Activated CD8-positive, alpha-beta memory T cell treated with anti-CD3 and anti-CD28 coated beads for 36 hours (primary cell): ENCODE measurements around the gene AAGAB. TPM values are rescaled to one million over a fixed set of nuclear protein-coding genes. Genes with fewer than 3 reads are reported as not detected.
"Not testable (repeated sequence)": the region's sequence is repeated elsewhere in the genome, so short reads cannot be mapped to it uniquely, and the experiment has no call there.

Experiments
- CTCF ChIA-PET: fragments of 350-600 bp; sonication (Branson Sonifier 250); formaldehyde crosslinking; loops from one replicate; lab custom pipeline; 2021; ENCODE audit warnings: antibody characterized with exemption; lab: Charles Lee
- POLR2A ChIA-PET: fragments of 350-600 bp; sonication (Branson Sonifier 250); formaldehyde crosslinking; loops from one replicate; lab custom pipeline; 2021; ENCODE audit warnings: antibody characterized with exemption; lab: Charles Lee
- total RNA-seq, 2 experiments: library from RNA; stranded (reverse); gene quantifications; one replicate each; pipeline ENCODE4 v1.2.3, GENCODE V29; 2021

Gene AAGAB
- total RNA-seq, 2 experiments from 2014 or later = 59.2 to 65.2 TPM

DNA sequence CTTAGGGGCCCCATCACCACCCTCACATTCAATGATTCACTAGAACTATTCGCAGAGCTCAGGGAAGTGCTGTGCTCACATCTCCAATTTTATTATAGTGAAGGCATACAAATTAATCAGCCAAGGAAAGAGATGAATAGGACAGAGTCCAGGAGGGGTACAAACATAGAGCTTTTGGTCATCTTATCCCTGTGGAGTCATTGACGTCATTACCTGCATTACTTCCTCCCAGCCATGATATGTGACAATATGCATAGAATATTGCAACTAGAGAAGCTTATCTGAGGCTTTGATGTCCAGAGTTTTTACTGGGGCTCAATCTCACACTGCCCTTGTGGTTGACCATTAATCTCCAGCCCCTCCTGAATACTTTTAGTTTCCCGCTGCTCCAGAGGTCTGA, 1.6 kb upstream of the AAGAB start:
- CTCF ChIA-PET = interaction anchor here (1.0 kb wide), 1 partner anchor 15 kb away, joined by 4 read pairs; no protein-coding TSS in a partner anchor
- POLR2A ChIA-PET = interaction anchor here (0.6 kb wide), 2 partner anchors 45 to 268 kb away, joined by 3 to 5 read pairs; no protein-coding TSS in a partner anchor

- POLR2A ChIA-PET = interaction anchor here (0.6 kb wide), 1 partner anchor 93 kb away, joined by 6 read pairs; no protein-coding TSS in a partner anchor
- CTCF ChIA-PET = no interaction called here
Measured at GRCh38 chr15:67253549-67254237, 768 bp downstream of the AAGAB start.

DNA sequence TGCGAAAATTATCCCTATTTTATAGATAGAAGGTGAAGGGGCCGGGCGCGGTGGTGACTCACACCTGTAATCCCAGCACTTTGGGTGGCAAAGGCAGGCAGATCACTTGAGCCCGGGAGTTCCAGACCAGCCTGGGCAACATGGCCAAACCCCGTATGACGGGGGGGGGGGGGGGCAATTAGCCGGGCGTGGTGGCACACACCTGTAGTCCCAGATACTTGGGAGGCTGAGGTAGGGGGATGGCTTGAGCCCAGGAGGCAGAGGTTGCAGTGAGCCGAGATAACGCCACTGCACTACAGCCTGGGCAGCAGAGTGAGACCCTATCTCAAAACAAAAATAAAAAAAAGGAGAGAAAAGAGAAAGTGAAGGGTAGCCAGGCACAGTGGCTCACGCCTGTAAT, 1.4 kb downstream of the AAGAB start:
- ChIA-PET CTCF (no interaction called here), POLR2A (no interaction called here)

DNA sequence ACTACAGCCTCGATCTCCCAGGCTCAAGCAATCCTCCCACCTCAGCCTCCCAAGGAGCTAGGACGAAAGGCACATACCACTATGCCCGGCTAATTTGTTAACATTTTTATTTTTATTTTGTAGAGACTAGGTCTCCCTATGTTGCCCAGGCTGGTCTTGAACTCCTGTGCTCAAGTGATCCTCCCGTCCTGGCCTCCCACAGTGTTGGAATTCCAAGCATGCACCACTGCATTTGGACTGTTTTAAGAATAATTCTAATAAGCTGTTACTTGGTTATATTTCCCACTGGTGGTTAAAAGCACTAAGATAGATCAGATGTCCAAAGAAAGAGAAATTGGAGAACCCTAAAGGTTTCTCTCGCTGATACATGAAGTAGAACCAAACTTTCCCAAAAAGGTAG, 3.1 kb downstream of the AAGAB start:
- POLR2A ChIA-PET = no interaction called here

DNA sequence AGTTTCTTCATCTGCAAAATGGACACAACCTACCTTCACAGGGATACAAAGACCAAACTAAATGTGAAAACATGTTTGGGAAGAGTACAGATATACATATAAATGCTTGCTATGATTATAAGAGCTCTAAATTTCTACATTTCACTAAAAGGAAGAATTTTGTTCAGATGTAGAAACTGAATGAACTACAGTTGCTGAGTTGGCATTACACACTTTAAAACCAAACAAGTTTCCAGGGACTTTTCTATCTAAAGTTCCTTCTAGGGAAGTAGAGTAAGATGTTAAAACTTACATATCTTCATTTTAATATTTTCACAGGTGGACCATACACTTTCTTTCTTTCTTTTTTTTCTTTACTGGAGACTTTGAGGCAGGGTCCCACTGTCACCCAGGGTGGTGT, 4.6 kb downstream of the AAGAB start:
- POLR2A ChIA-PET = no interaction called here
- CTCF ChIA-PET = no interaction called here

More for the DNA sequence above, 3.1 kb downstream of the AAGAB start:
- CTCF ChIA-PET = no interaction called here

GRCh38 chr15:67248011-67248505, 6.4 kb downstream of the AAGAB start:
- CTCF ChIA-PET = no interaction called here
- POLR2A ChIA-PET = interaction anchor here (0.6 kb wide), 1 partner anchor 71 kb away, joined by 3 read pairs; no protein-coding TSS in a partner anchor

DNA sequence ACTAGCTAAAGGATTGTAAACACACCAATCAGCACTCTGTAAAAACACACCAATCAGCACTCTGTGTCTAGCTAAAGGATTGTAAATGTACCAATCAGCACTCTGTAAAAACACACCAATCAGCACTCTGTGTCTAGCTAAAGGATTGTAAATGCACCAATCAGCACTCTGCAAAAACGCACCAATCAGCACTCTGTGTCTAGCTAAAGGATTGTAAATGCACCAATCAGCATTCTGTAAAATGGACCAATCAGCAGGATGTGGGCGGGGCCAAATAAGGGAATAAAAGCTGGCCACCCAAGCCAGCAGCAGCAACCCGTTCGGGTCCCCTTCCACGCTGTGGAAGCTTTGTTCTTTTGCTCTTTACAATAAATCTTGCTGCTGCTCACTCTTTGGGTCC, 7.9 kb downstream of the AAGAB start:
- CTCF ChIA-PET, POLR2A ChIA-PET: not testable (repeated sequence)

GRCh38 chr15:67244971-67245478, 9.4 kb downstream of the AAGAB start:
- ChIA-PET CTCF (no interaction called here), POLR2A (no interaction called here)

DNA sequence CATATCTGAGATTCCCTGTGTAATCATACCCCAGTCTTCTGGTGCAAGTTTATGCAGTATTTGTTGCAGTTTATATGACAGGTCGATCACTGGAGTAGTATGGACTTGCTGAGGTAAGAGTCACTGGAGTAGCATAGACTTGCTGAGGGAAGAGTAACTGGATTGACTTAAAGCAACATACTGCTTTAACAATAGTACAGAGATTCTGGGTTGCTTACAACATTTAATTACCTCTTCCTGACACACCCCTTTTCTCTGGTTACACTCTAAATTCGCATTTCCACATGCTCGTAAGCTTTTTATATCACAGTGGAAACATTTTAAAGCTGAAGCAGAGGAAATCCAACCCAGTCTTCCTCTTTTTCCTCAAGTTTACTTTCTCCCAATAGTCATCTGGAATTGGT, 11.8 kb downstream of the AAGAB start:
- CTCF ChIA-PET = interaction anchor here (0.6 kb wide), 1 partner anchor 285 kb away, joined by 3 read pairs; no protein-coding TSS in a partner anchor
- POLR2A ChIA-PET = no interaction called here

DNA sequence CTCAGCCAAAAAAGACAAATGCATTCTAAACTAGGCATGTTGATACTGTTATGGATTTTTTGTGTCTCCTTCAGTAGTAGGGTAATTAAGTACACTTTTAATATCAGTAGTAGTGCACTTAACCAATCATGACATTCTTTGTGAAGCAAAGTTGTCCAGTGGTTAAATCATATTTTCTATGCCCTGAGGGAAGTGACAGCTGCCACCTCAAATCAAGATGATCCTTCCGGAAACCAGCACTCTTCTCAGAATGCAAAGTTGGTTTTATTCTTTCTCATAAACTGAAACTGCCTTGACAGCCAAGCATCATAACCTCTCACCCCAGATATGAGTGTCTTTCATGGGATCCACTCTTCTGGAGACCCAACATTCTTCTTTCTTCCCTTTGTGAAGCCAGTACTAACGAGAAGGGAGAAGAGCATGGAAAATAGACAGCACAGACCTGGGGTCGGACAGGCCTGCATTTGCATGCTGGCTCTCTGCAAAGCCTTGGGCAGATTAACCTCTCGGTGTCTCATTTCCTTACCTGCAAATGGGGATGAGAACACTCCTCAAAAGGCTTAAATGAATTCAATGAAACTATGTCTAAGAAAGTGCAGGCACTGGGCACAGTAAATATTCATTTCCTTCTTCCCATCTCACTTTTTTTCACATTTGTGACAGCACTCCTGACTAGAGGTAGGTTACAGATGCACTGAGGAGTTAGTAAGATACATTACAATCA, 13.2 kb downstream of the AAGAB start:
- ChIA-PET POLR2A (interaction anchor here (0.7 kb wide), 1 partner anchor 125 kb away, joined by 6 read pairs; no protein-coding TSS in a partner anchor), CTCF (interaction anchor here (0.9 kb wide), 1 partner anchor 16 kb away, joined by 3 read pairs; no protein-coding TSS in a partner anchor)

DNA sequence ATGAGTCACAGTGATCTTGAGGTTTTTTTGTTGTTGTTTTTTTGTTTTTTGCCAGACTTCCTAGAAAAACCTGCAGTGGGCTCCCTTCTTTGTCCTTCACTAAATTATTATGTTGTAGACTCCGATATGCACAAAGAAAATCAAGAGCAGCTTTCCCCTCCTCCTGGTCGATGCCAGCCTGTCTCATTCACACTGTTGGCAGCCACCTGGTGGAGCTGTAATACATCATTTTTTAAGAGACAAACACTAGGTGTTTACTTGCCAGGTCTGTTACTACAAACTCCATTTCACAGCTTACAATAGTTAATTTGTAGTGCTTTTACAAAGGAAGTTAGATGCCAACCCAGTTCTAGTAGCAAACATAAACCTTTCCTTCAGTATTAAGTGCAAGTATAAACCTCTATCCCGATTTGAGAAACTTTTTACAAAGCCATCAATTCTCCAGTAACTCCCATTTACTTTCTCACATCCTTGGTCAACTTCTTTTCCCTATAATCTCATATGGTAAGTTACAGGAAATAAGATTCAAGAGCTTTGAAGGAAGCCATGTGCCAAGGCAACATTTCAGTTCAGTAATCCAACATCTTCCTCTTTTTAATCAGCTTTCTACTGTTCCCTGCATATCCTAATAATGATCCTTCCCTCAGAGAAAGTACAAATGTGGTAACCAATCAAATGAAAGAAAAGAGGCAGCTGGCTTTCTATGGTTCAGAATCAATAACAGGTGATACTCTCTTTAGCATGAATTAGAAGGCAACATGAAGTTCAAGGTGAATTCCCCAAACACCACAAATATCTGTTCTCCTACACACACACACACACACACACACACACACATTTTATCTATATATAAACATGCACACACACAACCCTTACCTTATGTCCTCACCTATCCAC, 14.0 kb downstream of the AAGAB start:
- ChIA-PET POLR2A (interaction anchor here (0.6 to 0.7 kb wide), 2 partner anchors 124 to 339 kb away, joined by 6 read pairs; no protein-coding TSS in a partner anchor), CTCF (interaction anchor here (0.7 to 1.5 kb wide), 3 partner anchors 15 to 294 kb away, joined by 3 to 6 read pairs (median 4); no protein-coding TSS in a partner anchor)

DNA sequence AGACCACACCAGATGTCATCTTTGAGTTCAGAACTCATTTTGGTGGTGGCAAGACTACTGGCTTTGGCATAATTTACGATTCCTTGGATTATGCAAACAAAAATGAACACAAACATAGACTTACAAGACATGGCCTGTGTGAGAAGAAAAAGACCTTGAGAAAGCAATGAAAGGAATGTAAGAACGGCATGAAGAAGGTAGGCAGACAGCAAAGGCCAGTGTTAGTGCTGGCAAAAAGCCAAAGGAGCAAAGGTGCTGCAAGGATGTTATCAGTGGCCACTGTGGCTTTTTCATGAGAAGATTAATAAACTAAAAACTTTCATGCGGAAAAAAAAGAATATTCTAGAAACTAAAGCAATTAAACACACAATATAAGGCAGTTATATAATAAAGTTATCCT, 21.9 kb downstream of the AAGAB start:
- CTCF ChIA-PET = no interaction called here
- POLR2A ChIA-PET = no interaction called here

DNA sequence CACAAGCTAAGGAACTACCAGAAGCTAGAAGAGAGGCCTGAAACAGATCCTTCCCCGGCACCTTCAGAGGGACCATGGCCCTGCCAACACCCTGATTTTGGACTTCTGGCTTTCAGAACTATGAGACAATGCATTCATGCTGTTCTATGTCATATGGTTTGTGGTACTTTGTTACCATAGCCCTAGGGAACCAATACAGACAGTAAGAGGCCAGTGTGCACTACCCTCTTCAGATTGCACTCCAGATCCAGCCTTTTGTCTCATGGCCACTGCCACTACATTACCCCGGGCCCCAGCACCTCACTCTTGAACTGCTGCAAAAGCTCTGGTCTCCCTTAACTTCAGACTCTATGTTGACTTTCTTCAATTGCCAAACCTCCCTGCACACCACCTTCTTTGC, 24.0 kb downstream of the AAGAB start:
- ChIA-PET CTCF (interaction anchor here (0.6 to 1.4 kb wide), 2 partner anchors 19 to 284 kb away, joined by 3 read pairs; no protein-coding TSS in a partner anchor), POLR2A (no interaction called here)

GRCh38 chr15:67228286-67228685, 26.2 kb downstream of the AAGAB start:
- POLR2A ChIA-PET = no interaction called here
- CTCF ChIA-PET = no interaction called here

DNA sequence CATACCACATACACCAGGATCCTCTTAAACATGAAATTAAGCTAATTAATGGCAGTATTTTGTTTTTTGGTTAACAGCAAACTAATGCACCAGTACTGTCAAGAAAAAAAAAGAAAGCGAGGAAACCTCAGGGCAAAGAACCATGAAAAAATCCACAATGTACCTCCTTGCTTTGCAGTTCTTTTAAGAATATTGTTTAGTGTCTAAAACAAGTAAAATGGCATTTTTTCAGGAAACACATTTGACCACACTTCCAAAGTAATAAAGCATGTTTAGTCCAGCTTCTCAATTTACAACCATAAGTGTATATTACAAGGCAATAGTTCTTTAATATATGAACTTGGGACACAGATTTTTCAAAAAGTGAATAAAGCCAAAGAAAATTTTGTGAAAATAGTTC, 26.6 kb downstream of the AAGAB start:
- POLR2A ChIA-PET = no interaction called here
- CTCF ChIA-PET = no interaction called here

GRCh38 chr15:67227431-67227830, 27.0 kb downstream of the AAGAB start:
- CTCF ChIA-PET = no interaction called here
- POLR2A ChIA-PET = no interaction called here

DNA sequence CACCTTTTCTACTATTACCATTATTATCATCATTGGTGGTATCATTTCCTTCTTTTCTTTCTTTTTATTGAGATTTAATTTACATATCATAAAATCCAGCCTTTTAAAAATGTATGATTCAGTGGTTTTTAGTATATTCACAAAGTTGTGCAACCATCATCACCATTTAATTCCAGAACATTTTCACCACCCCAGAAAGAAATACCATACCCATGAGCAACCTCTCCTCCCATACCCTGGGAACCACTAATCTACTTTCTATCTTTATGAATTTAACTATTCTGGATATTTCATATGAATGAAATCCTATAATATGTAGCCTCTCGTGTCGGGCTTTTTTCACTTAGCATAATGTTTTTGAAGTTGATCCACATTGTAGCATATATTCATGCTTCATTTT, 29.1 kb downstream of the AAGAB start:
- CTCF ChIA-PET = interaction anchor here (1.1 kb wide), 1 partner anchor 15 kb away, joined by 3 read pairs; no protein-coding TSS in a partner anchor
- POLR2A ChIA-PET = no interaction called here

DNA sequence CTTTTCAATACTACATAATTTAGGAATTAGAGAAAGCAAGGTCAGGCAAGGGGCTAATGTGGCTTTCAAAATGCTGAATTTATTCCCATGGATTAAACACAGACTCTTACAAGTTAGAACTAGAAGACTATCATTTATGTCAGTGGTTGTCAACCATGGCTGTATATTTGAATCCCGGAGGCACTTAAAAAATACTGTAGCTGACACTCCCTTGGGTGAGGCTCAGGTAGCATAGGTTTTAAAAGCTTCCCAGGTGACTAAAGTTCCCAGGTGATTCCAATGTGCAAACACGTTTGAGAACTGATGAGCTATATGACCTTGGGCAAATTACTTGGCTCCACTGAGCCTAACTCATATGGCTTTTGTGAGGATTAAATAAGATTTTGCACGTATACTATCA, 29.6 kb downstream of the AAGAB start:
- CTCF ChIA-PET = interaction anchor here (1.1 kb wide), 1 partner anchor 16 kb away, joined by 3 read pairs; no protein-coding TSS in a partner anchor
- POLR2A ChIA-PET = no interaction called here

GRCh38 chr15:67219288-67219687, 35.2 kb downstream of the AAGAB start:
- CTCF ChIA-PET = no interaction called here
- POLR2A ChIA-PET = no interaction called here
